HCT116 (cell line): ENCODE results near the gene SARNP.

Experiments used
- EGR1 ChIP-seq: IDR thresholded peaks from 2 replicates; pipeline ENCODE4 v1.6.1; 2012; ENCODE audit warnings: low read depth
- EZH2 ChIP-seq: fragments of 200-600 bp; sonication (generic); IDR thresholded peaks from 2 replicates; pipeline ENCODE4 v1.6.1; 2017; ENCODE audit warnings: antibody characterized with exemption, mixed run types
- EZH2phosphoT487 ChIP-seq: fragments of 200-600 bp; IDR thresholded peaks from 2 replicates; pipeline ENCODE4 v1.6.1; 2018; ENCODE audit warnings: antibody characterized with exemption, borderline replicate concordance
- FOSL1 ChIP-seq: IDR thresholded peaks from 2 replicates; pipeline ENCODE4 v1.6.1; 2012; ENCODE audit warnings: low read depth
- POLR2A ChIP-seq: IDR thresholded peaks from 2 replicates; pipeline ENCODE4 v1.7.0; 2011; ENCODE audit warnings: borderline replicate concordance; ENCODE audit not compliant: insufficient read depth, insufficient read length; ENCODE audit errors: extremely low read depth
- POLR2AphosphoS5 ChIP-seq: IDR thresholded peaks from 2 replicates; pipeline ENCODE4 v1.6.1; 2011; ENCODE audit warnings: mild to moderate bottlenecking, low read depth, low read length, moderate library complexity
- TCF7L2 ChIP-seq: IDR thresholded peaks from 2 replicates; pipeline ENCODE4 v1.7.0; 2011; ENCODE audit warnings: borderline replicate concordance, inconsistent platforms; ENCODE audit not compliant: insufficient read depth, insufficient read length; ENCODE audit errors: extremely low read depth
- YY1 ChIP-seq: IDR thresholded peaks from 2 replicates; pipeline ENCODE4 v1.6.1; 2011; ENCODE audit warnings: low read length, low read depth, moderate library complexity, mild to moderate bottlenecking; ENCODE audit not compliant: insufficient replicate concordance; ENCODE audit errors: extremely low read depth
- ZBTB33 ChIP-seq: IDR thresholded peaks from 2 replicates; pipeline ENCODE4 v1.6.1; 2011; ENCODE audit warnings: mild to moderate bottlenecking, low read length, moderate library complexity; ENCODE audit not compliant: insufficient replicate concordance; ENCODE audit errors: extremely low read depth
- ZFX ChIP-seq: fragments of 450-650 bp; IDR thresholded peaks from 2 replicates; pipeline ENCODE4 v1.6.1; 2017
- ZNF274 ChIP-seq: fragments of 200-500 bp; sonication (Bioruptor generic); IDR thresholded peaks from 2 replicates; pipeline ENCODE4 v1.6.1; 2014; ENCODE audit warnings: mild to moderate bottlenecking, low read depth, low read length, inconsistent platforms
- TF ChIP-seq, protein P1 (sequence below), 3 experiments: fragments of 200-600 bp in 1 of 3; sonication (generic) in 1 of 3; IDR thresholded peaks in 2 of 3; conservative IDR thresholded peaks in 1 of 3; 2 replicates each; pipeline ENCODE4 v1.5.1; 2012 to 2017; ENCODE audit warnings: low read depth in 2 of 3, low read length in 2 of 3, antibody characterized with exemption in 1 of 3, borderline replicate concordance in 1 of 3, control low read depth in 1 of 3, mild to moderate bottlenecking in 1 of 3, mixed read lengths in 1 of 3, mixed run types in 1 of 3, moderate library complexity in 1 of 3; ENCODE audit not compliant: insufficient read depth in 1 of 3
- TF ChIP-seq, protein P2 (sequence below): IDR thresholded peaks from 2 replicates; pipeline ENCODE4 v1.6.1; 2012

DNA sequence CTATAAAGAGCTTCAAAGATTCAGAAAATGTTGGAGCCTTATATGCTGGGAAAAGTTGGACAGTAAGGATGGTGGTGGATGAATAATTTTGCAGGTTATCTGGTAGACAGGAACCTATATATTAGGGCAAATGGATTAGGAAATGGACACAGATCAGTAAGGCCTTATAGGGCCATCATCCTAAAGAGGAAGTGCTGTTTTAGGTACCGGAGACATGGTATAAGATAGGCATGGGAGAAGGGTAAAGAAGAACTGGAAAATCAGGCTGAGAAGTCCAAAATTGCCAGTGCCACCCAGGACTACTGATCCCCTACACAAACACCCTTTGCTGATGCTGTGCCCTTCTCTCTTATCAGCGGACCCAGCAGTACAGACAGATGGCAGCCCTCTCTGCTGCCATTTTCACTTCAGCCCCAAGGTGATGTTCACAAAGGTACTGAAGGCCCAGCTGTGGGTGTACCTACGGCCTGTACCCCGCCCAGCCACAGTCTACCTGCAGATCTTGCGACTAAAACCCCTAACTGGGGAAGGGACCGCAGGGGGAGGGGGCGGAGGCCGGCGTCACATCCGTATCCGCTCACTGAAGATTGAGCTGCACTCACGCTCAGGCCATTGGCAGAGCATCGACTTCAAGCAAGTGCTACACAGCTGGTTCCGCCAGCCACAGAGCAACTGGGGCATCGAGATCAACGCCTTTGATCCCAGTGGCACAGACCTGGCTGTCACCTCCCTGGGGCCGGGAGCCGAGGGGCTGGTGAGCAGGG is 69.1 kb downstream of the SARNP start:
- TF ChIP-seq POLR2AphosphoS5 (no peak), EZH2 (no peak), TCF7L2 (no peak), ZBTB33 (no peak), POLR2A (no peak), EGR1 (no peak), ZNF274 (no peak), YY1 (no peak), EZH2phosphoT487 (no peak), ZFX (no peak), FOSL1 (no peak)
- TF ChIP-seq, protein P1, sequence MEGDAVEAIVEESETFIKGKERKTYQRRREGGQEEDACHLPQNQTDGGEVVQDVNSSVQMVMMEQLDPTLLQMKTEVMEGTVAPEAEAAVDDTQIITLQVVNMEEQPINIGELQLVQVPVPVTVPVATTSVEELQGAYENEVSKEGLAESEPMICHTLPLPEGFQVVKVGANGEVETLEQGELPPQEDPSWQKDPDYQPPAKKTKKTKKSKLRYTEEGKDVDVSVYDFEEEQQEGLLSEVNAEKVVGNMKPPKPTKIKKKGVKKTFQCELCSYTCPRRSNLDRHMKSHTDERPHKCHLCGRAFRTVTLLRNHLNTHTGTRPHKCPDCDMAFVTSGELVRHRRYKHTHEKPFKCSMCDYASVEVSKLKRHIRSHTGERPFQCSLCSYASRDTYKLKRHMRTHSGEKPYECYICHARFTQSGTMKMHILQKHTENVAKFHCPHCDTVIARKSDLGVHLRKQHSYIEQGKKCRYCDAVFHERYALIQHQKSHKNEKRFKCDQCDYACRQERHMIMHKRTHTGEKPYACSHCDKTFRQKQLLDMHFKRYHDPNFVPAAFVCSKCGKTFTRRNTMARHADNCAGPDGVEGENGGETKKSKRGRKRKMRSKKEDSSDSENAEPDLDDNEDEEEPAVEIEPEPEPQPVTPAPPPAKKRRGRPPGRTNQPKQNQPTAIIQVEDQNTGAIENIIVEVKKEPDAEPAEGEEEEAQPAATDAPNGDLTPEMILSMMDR (IDR thresholded peaks at IDR 0.05 in 2 of 3, conservative IDR thresholded peaks at IDR 0.05 in 1 of 3; ENCODE audit: borderline replicate concordance in 1 of 3, insufficient read depth in 1 of 3, low read depth in 2 of 3, low read length in 2 of 3) = no peak
- TF ChIP-seq, protein P2, sequence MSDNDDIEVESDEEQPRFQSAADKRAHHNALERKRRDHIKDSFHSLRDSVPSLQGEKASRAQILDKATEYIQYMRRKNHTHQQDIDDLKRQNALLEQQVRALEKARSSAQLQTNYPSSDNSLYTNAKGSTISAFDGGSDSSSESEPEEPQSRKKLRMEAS = no peak
